SIG-M5 (cell line): ENCODE data around the gene CHKA.

ENCODE experiments used
- DNase-seq: peaks from one replicate; lab custom pipeline; 2025; lab: John Stamatoyannopoulos, UW

CHKA gene

DNA sequence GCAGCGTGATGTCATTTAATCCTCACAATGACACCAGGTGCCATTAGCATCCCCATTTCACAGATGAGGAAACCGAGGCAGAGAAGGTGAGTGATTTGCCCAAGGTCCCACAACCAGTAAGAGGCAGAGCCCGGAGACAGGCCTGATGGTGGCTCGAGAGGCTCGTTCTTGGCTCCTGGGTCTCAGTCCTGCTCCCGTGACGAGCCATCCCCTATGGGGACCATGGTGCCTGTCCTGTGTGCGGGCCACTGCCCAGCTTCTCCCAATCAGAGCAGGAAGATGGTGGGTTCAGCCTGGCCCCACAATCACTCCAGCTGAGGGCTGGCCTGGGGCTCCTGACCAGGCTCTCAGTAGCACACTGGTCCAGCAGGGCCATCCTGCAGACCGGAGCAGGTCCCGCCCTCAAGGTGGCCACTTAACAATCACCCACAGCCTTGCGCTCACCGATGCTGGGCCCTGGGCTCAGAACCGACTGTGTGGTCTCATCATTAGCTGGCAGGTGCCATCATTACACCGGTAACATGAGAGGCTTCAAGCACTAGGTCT is 107.5 kb downstream of the CHKA start:
- no peak for DNase-seq

- no peak for DNase-seq
Measured at GRCh38 chr11:68012843-68013610, 108.2 kb downstream of the CHKA start.

- no peak for DNase-seq
Measured at GRCh38 chr11:68012044-68012842, 108.9 kb downstream of the CHKA start.

DNA sequence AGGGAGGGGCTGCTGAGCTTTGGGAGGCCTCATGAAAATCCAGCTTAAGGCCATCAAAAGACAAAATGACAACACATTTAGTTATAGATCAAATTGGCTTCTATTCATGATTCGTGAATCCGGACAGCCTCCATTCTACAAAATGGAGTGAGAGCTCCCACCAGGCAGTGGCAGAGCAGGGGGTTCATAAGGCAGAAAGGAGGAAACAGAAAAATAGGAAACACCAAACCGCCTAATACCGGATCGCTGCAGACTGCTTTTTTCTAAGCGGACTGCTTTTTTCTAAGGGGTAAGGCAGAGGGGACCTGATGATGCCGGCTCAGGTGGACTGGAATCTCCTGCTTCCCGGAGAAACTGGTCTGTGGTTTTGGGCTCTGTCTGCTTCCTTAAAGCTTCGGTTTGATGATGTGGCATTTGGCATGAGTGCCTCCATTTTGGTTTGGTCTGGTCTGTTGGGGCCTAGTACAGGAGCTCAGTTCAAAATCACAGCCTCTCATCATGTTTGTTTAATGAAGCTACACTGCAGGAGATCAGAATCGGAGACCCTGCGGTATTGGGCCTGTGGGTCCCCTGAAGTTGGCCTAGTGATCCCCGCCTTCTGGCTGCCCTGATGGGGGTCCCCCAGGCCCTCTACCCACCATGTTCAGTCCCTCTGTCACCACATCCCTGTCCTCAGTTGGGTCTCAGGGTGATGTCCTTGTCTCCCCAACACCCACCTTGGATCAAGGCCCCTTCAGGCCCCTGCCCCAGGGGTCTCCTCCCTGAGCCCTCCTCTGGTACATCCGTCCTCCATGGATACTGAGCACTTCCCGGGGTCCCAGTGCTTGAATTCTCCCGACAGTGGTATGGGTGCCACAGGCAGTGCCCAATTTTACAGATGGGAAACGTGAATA is 109.9 kb downstream of the CHKA start:
- DNase-seq: no peak

DNA sequence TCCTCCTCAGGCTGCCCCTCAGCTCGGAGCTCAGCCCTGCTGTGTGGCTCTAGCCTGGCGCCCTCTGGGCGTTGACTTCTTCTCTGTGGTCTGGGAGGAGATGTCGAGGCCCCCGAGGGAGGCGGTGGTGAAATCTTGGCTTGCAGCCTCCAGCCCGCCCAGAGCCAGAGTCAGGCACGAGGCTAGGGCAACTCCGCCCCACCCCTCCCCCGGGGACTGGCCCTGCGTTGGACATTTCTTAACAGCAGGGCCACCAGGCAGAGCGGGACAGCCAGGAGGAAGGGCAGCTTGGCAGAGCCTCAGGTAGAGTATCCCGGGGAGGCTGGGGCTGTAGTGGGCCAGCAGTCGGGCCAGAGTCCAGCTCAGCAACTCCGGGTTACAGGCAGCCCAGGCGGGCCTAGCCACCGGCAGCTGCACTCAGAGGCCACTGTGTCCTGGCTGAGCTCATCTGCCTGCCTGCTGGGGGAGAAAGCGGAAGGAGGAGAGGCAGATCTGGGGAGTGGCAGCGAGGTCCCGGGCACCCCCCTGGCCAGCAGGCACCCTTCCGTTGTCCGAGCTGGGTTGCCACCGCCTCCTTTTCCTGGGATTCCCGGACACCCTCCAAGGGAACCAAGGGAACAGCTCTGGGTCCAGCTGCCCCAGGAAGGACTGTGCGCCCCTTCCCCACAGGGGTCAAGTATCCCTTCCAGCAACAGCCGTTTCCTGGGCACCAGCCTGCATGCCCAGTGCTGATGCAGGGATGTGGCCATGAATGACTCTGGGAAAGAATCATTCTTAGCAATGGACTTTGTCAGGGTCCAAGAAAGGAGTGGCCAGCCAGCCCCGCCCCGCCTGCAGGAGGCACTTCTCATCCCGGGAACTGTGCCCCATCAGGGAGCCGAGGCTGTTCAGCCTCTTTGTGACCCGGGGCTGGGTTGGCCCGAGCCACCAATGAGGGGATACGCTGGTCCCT is 110.8 kb downstream of the CHKA start, which contains the start of gene ALDH3B1:
Gene ALDH3B1 (plus strand): TSS at position 238 of the 952 bp plus-strand sequence. CDS start 4,971 bp downstream, outside the sequence.
- DNase-seq: peak; percentile 48

GRCh38 chr11:68009391-68010089 is 111.6 kb downstream of the CHKA start:
- DNase-seq: no peak

DNA sequence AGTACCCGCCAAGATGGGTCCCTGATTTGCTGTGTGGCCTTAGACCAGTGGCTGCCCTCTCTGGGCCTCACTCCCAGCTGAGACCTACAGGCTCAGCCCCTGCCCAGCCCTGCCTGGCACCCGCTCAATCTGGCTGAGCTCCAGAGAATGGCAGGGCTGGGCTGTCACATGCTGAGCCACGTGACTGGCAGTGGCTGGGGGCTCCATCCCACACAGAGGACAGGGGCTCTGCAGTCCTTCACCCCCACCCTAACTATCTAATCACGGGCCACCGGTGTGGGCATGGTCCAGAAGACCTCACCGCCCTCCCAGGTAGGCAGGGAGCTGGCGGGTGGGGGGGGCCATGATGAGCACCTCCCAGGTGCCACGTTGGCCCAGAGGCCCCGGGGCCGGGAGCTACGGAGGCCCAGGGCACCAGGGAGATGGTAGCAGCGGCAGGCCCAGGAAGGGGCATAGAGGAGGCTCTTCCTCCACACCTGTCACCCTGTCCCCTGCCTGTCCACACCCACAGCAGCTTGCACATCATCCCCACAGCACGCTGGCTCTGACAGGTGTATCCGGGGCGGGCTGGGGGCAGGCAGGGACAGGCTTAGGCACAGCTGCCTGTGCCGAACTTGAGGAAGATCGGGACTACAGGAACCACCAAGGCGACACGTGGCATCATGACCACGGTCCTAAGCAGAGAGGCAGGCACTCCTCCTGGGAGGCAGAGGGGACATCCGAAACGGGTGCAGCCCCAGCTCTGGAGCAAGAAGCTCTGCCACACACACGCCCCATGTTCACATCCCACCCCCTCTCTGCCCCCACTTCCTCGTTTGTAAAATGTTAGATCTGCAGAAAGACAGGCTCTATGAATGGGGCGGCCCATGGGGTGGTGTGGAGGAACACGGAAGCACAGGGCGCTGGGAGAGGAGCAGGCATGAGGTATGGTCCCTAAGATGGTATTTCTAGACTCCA is 112.5 kb downstream of the CHKA start:
- DNase-seq: peak; percentile 7

- no peak for DNase-seq
Measured at GRCh38 chr11:68007498-68008380, 113.4 kb downstream of the CHKA start.

DNA sequence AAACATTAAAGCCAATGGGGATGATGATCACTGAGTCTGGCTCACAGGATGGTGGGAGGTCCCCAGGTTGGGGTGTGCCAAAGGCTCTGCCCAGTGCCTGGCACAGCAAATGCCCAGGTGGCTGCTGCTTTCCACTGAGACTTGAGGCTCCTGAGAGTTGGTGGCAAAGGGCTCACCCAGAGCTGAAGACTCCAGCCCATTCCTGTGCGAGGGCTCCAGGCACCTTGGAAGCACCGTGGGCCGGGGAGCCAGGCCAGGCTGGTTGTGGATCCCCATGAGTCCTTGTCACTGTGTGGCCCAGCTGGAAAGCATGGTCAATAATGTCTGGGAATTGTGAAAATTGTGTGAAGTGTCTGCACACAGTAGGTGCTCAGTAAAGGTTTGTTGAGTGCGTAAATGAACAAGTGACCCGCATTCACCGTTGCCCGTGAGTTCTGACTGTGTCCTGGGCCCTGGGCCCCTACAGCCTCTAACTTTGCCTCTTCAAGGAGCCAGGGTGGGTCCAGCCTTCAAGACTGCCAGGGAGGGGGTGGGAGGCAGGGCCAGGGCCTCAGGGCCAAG is 114.5 kb downstream of the CHKA start:
- no peak for DNase-seq

GRCh38 chr11:68004551-68005335 is 116.4 kb downstream of the CHKA start:
- DNase-seq: no peak

- DNase-seq: peak; percentile 17
Measured at GRCh38 chr11:68003846-68004550, 117.2 kb downstream of the CHKA start, which contains the start of gene UNC93B1. Gene UNC93B1, minus strand, starts transcription at chr11:68004097. Its CDS starts 54 bp downstream, at chr11:68004043.

- no peak for DNase-seq
Measured at GRCh38 chr11:68002938-68003845, 118.0 kb downstream of the CHKA start.
